ENCODE results near the gene CCR2. TPM values are rescaled to one million over a fixed set of nuclear protein-coding genes. Genes with fewer than 3 reads are reported as not detected.
A peak's percentile ranks its signal among the peaks of the same experiment; 100 is the strongest.

CCR2 gene
- total and polyA plus RNA-seq, 2 of the 4 experiments (the other 2 are of a cell fraction) = not detected

DNA sequence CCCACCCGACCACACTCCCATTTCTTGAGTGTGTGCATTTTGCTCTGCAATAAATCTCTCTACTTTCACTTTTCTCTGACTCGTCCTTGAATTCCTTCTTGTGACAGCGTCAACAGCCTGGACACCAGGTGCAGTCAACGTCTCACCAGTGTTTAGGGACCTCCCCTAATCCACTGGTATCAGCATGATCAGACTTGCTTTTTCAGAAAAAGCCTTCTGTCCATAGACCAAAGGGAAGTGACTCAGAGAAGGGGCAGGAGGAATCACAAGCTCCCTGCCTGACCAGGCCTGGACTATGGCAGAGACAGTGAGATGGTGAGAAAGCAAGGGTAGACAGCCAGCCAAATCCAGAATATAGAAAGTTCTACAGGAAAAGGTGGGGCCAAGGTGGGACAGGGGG lies 32.3 kb downstream of the CCR2 start:
- H3K23ac ChIP-seq (ENCODE audit: low read depth, low read length) = no peak overlapping the region
- BruUV-seq (replicated peaks) = no TSS peak
- dilution Hi-C loops (cut with HindIII; ENCODE audit: low sequenced_read_pairs, unreplicated experiment) = no loop called here
- peaks cover 29% of the 10 kb centered on the region for H3K27me3 ChIP-seq (ENCODE audit: control insufficient read depth, insufficient read depth, low read length)
- peaks cover 2% of the 10 kb centered on the region; the same call in 1 of the 2 replicates for H3K9me3 ChIP-seq (ENCODE audit: control insufficient read depth, insufficient read depth, low read length)
- TF ChIP-seq MAFK (IDR thresholded peaks at IDR 0.05; ENCODE audit: low read depth, low read length) = no peak
- TF ChIP-seq, protein P1, sequence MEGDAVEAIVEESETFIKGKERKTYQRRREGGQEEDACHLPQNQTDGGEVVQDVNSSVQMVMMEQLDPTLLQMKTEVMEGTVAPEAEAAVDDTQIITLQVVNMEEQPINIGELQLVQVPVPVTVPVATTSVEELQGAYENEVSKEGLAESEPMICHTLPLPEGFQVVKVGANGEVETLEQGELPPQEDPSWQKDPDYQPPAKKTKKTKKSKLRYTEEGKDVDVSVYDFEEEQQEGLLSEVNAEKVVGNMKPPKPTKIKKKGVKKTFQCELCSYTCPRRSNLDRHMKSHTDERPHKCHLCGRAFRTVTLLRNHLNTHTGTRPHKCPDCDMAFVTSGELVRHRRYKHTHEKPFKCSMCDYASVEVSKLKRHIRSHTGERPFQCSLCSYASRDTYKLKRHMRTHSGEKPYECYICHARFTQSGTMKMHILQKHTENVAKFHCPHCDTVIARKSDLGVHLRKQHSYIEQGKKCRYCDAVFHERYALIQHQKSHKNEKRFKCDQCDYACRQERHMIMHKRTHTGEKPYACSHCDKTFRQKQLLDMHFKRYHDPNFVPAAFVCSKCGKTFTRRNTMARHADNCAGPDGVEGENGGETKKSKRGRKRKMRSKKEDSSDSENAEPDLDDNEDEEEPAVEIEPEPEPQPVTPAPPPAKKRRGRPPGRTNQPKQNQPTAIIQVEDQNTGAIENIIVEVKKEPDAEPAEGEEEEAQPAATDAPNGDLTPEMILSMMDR (conservative IDR thresholded peaks at IDR 0.05; ENCODE audit: low read depth, low read length) = no peak
- TF ChIP-seq, protein P2, sequence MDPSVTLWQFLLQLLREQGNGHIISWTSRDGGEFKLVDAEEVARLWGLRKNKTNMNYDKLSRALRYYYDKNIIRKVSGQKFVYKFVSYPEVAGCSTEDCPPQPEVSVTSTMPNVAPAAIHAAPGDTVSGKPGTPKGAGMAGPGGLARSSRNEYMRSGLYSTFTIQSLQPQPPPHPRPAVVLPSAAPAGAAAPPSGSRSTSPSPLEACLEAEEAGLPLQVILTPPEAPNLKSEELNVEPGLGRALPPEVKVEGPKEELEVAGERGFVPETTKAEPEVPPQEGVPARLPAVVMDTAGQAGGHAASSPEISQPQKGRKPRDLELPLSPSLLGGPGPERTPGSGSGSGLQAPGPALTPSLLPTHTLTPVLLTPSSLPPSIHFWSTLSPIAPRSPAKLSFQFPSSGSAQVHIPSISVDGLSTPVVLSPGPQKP (IDR thresholded peaks at IDR 0.05; ENCODE audit: borderline replicate concordance, low read depth, low read length) = no peak
- TF ChIP-seq BHLHE40 (IDR thresholded peaks at IDR 0.05; ENCODE audit: low read depth, low read length) = no peak
- TF ChIP-seq RFX5 (IDR thresholded peaks at IDR 0.05; ENCODE audit: low read depth, low read length) = no peak
- no peak for TF ChIP-seq RAD21 (IDR thresholded peaks at IDR 0.05; ENCODE audit: low read length)
- TF ChIP-seq, protein P3, sequence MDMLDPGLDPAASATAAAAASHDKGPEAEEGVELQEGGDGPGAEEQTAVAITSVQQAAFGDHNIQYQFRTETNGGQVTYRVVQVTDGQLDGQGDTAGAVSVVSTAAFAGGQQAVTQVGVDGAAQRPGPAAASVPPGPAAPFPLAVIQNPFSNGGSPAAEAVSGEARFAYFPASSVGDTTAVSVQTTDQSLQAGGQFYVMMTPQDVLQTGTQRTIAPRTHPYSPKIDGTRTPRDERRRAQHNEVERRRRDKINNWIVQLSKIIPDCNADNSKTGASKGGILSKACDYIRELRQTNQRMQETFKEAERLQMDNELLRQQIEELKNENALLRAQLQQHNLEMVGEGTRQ (IDR thresholded peaks at IDR 0.05; ENCODE audit: low read depth, low read length) = no peak
- TF ChIP-seq FOS (IDR thresholded peaks at IDR 0.05; ENCODE audit: low read depth, low read length) = no peak
- TF ChIP-seq CHD1 (IDR thresholded peaks at IDR 0.05; ENCODE audit: low read depth, low read length) = no peak
- TF ChIP-seq MXI1 (IDR thresholded peaks at IDR 0.05; ENCODE audit: borderline replicate concordance, low read depth, low read length) = no peak
- no peak for TF ChIP-seq MAZ (IDR thresholded peaks at IDR 0.05; ENCODE audit: borderline replicate concordance, low read depth, low read length)
- no peak for TF ChIP-seq CEBPB (IDR thresholded peaks at IDR 0.05; ENCODE audit: low read depth, low read length)
- TF ChIP-seq POLR2A (IDR thresholded peaks at IDR 0.05; ENCODE audit: low read depth, low read length) = no peak
- TF ChIP-seq SMC3 (IDR thresholded peaks at IDR 0.05; ENCODE audit: low read depth, low read length) = no peak
- TF ChIP-seq NFE2L2 (IDR thresholded peaks at IDR 0.05; ENCODE audit: low read depth, low read length) = no peak
- TF ChIP-seq RCOR1 (IDR thresholded peaks at IDR 0.05; ENCODE audit: insufficient replicate concordance, low read length) = no peak
- H2BK5ac ChIP-seq (ENCODE audit: low read depth, low read length, poor library complexity, severe bottlenecking) = no peak overlapping the region
- peak overlapping the region; percentile 32; the same call in 1 of the 2 replicates for H3K4me2 ChIP-seq (ENCODE audit: low read depth, low read length)
- ChIA-PET POLR2A (ENCODE audit: unreplicated experiment) (no interaction called here), CTCF (interaction anchor here (1.0 to 1.4 kb wide), 2 partner anchors 8 to 14 kb away, joined by 3 to 4 read pairs; no protein-coding TSS in a partner anchor)
- no peak overlapping the region for H3K4ac ChIP-seq (ENCODE audit: low read depth, low read length)
- no peak overlapping the region for H4K91ac ChIP-seq (ENCODE audit: insufficient read depth, low read depth, low read length)
- H2BK15ac ChIP-seq (ENCODE audit: low read depth, low read length) = no peak overlapping the region
- H3K27ac ChIP-seq (ENCODE audit: insufficient read depth, low read length) = no peak overlapping the region
- peak; percentile 52 for DNase-seq
- in situ Hi-C loops (cut with MboI; ENCODE audit: low sequenced_read_pairs) = no loop called here
- peak overlapping the region; percentile 14; the same call in 1 of the 2 replicates for H2AK5ac ChIP-seq (ENCODE audit: low read depth, low read length)
- H3K18ac ChIP-seq (ENCODE audit: low read depth, low read length) = no peak overlapping the region
- WGBS, 2 experiments (ENCODE audit: extremely low coverage in 2 of 2, insufficient read length in 1 of 2) = no CpG with 5 or more reads among the region's 4 CpGs
- no peak overlapping the region for H2AK9ac ChIP-seq (replicated peaks; ENCODE audit: low read depth, low read length, poor library complexity)
- ATAC-seq (ENCODE audit: low read depth) = peak; percentile 73
- H2BK120ac ChIP-seq (ENCODE audit: low read depth, low read length) = no peak overlapping the region
- intact Hi-C loops (cut with micrococcal nuclease) = no loop called here
- H3K79me1 ChIP-seq (ENCODE audit: low read depth in 1 of 2, low read length in 2 of 2) = no peaks in the 10 kb centered on the region
- H3K9me1 ChIP-seq (ENCODE audit: insufficient read depth, low read length) = peaks cover 4% of the 10 kb centered on the region
- H3K36me3 ChIP-seq (ENCODE audit: control insufficient read depth, insufficient read depth, low read length) = no peaks in the 10 kb centered on the region
- no peak overlapping the region for H3K14ac ChIP-seq (replicated peaks; ENCODE audit: low read depth, low read length)
- H3K4me1 ChIP-seq (ENCODE audit: control insufficient read depth, insufficient read depth, low read length) = no peaks in the 10 kb centered on the region
- no peak overlapping the region for H4K8ac ChIP-seq (ENCODE audit: low read depth in 2 of 2, low read length in 2 of 2)
- H3K9ac ChIP-seq (ENCODE audit: low read depth, low read length) = no peak overlapping the region
- H4K5ac ChIP-seq (ENCODE audit: low read depth, low read length) = no peak overlapping the region
- no peak overlapping the region for H3K4me3 ChIP-seq (ENCODE audit: insufficient read depth, low read depth, low read length)
- H2BK20ac ChIP-seq (ENCODE audit: low read depth, low read length) = no peak overlapping the region
- no peaks in the 10 kb centered on the region for H4K20me1 ChIP-seq (ENCODE audit: insufficient read depth, low read length)
- peak overlapping the region; percentile 78 for H2AFZ ChIP-seq (replicated peaks; ENCODE audit: low read length, poor library complexity)
- H3K56ac ChIP-seq (ENCODE audit: extremely low read depth, insufficient read depth, low read length) = no peak overlapping the region
